ENCODE measurements around the gene WIPF2.

The WIPF2 gene

DNA sequence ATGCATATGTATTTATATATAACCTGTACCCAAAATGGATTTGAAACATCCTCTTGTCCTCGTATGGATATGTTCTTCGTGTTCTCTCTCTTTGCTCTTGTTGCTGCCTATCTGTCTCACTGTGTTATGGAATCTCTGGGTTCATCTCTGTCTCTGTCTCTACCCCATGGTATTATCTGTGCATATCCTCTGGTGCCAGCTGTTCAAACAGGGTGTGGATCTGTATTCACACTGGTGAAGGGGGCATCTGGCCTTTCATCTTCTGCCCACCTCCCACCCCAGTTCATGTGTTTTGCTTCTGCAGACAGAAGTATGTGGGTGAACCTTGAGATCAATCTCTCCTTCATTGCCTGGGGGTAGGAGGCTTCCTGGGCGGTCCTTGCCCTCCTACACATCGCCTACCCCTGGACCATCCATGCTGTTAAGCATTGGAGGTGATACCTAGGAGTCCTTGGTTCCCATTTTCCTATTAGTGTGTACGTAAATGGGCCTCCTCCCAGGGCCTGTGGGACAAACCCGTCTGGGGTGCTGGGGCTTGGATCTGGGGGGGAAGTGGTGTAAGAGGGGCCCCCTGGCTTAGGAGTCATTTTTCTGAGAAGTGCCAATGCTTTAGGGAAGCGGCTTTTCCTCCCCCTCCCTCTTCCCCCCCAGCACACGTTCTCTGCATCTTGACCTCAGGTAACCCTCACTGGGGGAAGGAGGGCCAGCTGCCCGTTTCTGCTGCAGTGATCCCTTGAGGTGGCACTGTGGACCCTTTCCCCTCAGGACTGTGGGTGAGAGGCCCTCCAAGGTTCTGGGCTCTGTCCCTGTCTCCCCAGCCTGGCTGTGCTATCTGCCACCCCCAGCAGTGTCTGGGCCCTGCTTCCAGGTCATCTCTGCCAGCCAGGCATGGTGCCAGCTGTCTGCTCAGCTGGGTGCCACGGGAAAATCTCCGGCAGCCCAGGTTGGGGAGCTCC, 111.0 kb downstream of the WIPF2 start:
- FAIRE-seq = no peak

DNA sequence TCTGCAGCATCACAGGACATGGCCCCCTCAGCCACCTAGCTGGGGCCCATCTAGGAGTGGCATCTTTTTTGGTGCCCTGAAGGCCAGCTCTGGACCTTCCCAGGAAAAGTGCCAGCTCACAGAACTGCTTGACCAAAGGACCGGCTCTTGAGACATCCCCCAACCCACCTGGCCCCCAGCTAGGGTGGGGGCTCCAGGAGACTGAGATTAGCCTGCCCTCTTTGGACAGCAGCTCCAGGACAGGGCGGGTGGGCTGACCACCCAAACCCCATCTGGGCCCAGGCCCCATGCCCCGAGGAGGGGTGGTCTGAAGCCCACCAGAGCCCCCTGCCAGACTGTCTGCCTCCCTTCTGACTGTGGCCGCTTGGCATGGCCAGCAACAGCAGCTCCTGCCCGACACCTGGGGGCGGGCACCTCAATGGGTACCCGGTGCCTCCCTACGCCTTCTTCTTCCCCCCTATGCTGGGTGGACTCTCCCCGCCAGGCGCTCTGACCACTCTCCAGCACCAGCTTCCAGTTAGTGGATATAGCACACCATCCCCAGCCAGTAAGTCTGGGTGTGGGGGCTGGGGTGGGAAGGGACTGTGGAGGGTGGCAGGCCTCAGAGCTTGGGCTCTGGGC, 111.9 kb downstream of the WIPF2 start:
- FAIRE-seq = no peak

DNA sequence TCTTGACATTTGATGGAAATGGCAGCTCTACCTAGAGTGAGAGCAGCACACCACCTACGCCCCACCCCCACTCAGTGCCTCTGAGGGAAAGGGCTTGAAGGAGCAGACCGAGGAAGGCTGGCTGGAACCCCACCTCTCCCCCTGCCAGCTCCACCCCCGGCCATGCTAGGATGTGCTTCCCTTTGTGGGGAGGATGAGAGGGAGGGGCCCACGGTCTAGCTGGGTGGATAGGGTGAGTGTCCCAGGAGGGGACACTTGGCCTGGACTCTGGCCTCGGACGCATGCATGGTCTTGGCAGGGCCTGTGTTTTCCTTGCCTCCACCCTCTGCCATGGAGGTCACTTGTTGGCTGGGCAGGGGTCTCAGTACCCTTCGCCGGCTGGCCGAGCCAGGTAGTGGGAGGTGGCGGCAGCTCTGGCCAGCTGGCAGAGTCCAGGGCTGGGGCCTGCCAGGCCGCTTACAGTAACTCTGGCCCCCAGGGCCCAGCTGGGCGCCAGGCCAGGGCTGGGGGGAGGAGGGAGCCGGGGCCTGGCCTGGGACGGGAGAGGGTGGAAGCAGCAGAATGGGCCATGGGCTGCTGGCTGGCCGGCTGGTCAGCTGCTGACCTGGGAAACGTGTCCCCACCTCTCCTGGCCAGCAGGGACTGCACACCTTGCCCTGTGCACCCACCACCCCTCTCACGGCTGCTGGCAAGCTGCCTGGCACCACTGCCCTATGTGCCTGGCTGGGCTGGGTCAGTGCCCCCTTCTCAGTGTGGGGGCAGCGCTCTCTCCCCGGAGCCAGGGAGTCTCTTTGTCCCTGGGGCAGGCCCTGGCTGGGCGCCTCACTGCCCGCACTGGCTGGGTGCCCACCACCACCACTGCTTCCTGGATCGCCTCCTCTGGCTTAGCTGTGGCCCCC, 112.9 kb downstream of the WIPF2 start:
- FAIRE-seq = no peak
